DND-41 (cell line): ENCODE results near the gene SNRNP200.

Experiments used
- ATAC-seq: fragments of 200-7000 bp; cut with Tn5 transposase; 3 replicates; pipeline ENCODE4 v1.9.1; 2021; ENCODE audit warnings: low read depth; ENCODE audit not compliant: insufficient read depth
- DNase-seq: peaks from one replicate; pipeline ENCODE4 v3.0.0-alpha.2; 2020
- H2AFZ ChIP-seq: 2 replicates; pipeline ENCODE4 v1.6.0; 2012; ENCODE audit warnings: low read depth, low read length
- H3K27ac ChIP-seq: 2 replicates; pipeline ENCODE4 v1.5.1; 2012; ENCODE audit warnings: low read length, inconsistent platforms
- H3K27me3 ChIP-seq: fragments of 200-600 bp; sonication (generic); 2 replicates; pipeline ENCODE4 v1.6.0; 2012; ENCODE audit warnings: low read length, mild to moderate bottlenecking, inconsistent platforms; ENCODE audit not compliant: insufficient read depth, poor library complexity
- H3K36me3 ChIP-seq: 2 replicates; pipeline ENCODE4 v1.5.1; 2012; ENCODE audit warnings: low read length, inconsistent platforms; ENCODE audit not compliant: insufficient read depth
- H3K4me1 ChIP-seq: 2 replicates; pipeline ENCODE4 v1.5.1; 2012; ENCODE audit warnings: mild to moderate bottlenecking, low read length; ENCODE audit not compliant: insufficient read depth
- H3K4me2 ChIP-seq: 2 replicates; pipeline ENCODE4 v1.6.0; 2012; ENCODE audit warnings: mild to moderate bottlenecking, moderate library complexity, low read length, inconsistent platforms; ENCODE audit not compliant: insufficient read depth
- H3K4me3 ChIP-seq, 2 experiments: fragments of 200-600 bp in 1 of 2; shearing (Covaris generic) in 1 of 2; 2 replicates each; pipeline ENCODE4 v1.5.1; 2012 to 2016; ENCODE audit warnings: inconsistent platforms in 2 of 2, low read length in 2 of 2, mild to moderate bottlenecking in 2 of 2, low read depth in 1 of 2, moderate library complexity in 1 of 2
- H3K79me2 ChIP-seq: 2 replicates; pipeline ENCODE4 v1.6.0; 2012; ENCODE audit warnings: low read length, inconsistent platforms; ENCODE audit not compliant: insufficient read depth
- H3K9ac ChIP-seq: 2 replicates; pipeline ENCODE4 v1.6.0; 2012; ENCODE audit warnings: low read depth, mild to moderate bottlenecking, inconsistent platforms, low read length, moderate library complexity
- H3K9me3 ChIP-seq: 2 replicates; pipeline ENCODE4 v1.5.1; 2012; ENCODE audit warnings: low read length, moderate library complexity, mild to moderate bottlenecking, inconsistent platforms; ENCODE audit not compliant: insufficient read depth, severe bottlenecking
- H4K20me1 ChIP-seq: 2 replicates; pipeline ENCODE4 v1.6.0; 2012; ENCODE audit warnings: low read length; ENCODE audit not compliant: insufficient read depth
- CTCF ChIP-seq: IDR thresholded peaks from 2 replicates; pipeline ENCODE4 v1.5.1; 2012; ENCODE audit warnings: borderline replicate concordance, low read length, moderate library complexity, mild to moderate bottlenecking; ENCODE audit not compliant: poor library complexity, severe bottlenecking; ENCODE audit errors: extremely low read depth
- EZH2 ChIP-seq: IDR thresholded peaks from 3 replicates; pipeline ENCODE4 v1.6.1; 2012; ENCODE audit warnings: borderline replicate concordance, low read depth, mild to moderate bottlenecking, moderate library complexity, low read length, inconsistent platforms; ENCODE audit not compliant: severe bottlenecking

SNRNP200 gene

GRCh38 chr2:96233880-96234316, 71.4 kb downstream of the SNRNP200 start:
- Histone ChIP-seq H2AFZ (no peak overlapping the region), H3K27ac (no peak overlapping the region), H3K4me1 (no peaks in the 10 kb centered on the region), H3K9me3 (no peaks in the 10 kb centered on the region), H3K4me2 (no peak overlapping the region), H3K27me3 (no peaks in the 10 kb centered on the region), H3K36me3 (no peaks in the 10 kb centered on the region), H3K79me2 (no peaks in the 10 kb centered on the region), H3K9ac (no peak overlapping the region), H3K4me3 (no peak overlapping the region), H4K20me1 (no peaks in the 10 kb centered on the region)
- TF ChIP-seq EZH2, result no peak
- peak; percentile 4 for TF ChIP-seq CTCF
- DNase-seq, result no peak
- peak; percentile 40; the same call in 1 of the 3 replicates for ATAC-seq

GRCh38 chr2:96233436-96233835, 71.9 kb downstream of the SNRNP200 start:
- H3K4me2 ChIP-seq, result no peak overlapping the region
- DNase-seq, result no peak

GRCh38 chr2:96231316-96231715, 74.0 kb downstream of the SNRNP200 start:
- Histone ChIP-seq H2AFZ (no peak overlapping the region), H4K20me1 (no peaks in the 10 kb centered on the region), H3K4me3 (no peak overlapping the region), H3K4me2 (no peak overlapping the region), H3K79me2 (no peaks in the 10 kb centered on the region), H3K36me3 (no peaks in the 10 kb centered on the region), H3K4me1 (no peaks in the 10 kb centered on the region), H3K27me3 (no peaks in the 10 kb centered on the region), H3K9ac (no peak overlapping the region), H3K9me3 (no peaks in the 10 kb centered on the region), H3K27ac (no peak overlapping the region)
- DNase-seq (no peak), ATAC-seq (no peak)
- TF ChIP-seq CTCF (no peak), EZH2 (no peak)

More at GRCh38 chr2:96233436-96233835, 71.9 kb downstream of the SNRNP200 start:
- Histone ChIP-seq H2AFZ (no peak overlapping the region), H3K27me3 (no peaks in the 10 kb centered on the region), H4K20me1 (no peaks in the 10 kb centered on the region), H3K4me3 (no peak overlapping the region), H3K36me3 (no peaks in the 10 kb centered on the region), H3K9me3 (no peaks in the 10 kb centered on the region), H3K9ac (no peak overlapping the region), H3K27ac (no peak overlapping the region), H3K79me2 (no peaks in the 10 kb centered on the region), H3K4me1 (no peaks in the 10 kb centered on the region)
- ATAC-seq, result no peak
- no peak for TF ChIP-seq CTCF
- no peak for TF ChIP-seq EZH2
